DOHH2 (cell line): Measurements from ENCODE around the gene ERVV-1.

Experiments used
- EZH2phosphoT487 ChIP-seq: fragments of 200-600 bp; sonication (generic); IDR thresholded peaks from 2 replicates; pipeline ENCODE4 v1.6.1; 2017; ENCODE audit warnings: borderline replicate concordance, mild to moderate bottlenecking, antibody characterized with exemption, low read length, moderate library complexity, mixed read lengths
- TF ChIP-seq, protein P1 (sequence below): fragments of 200-600 bp; sonication (generic); IDR thresholded peaks from one replicate; pipeline ENCODE4 v1.5.1; 2014; ENCODE audit warnings: antibody characterized with exemption, mild to moderate bottlenecking, low read depth, low read length; ENCODE audit not compliant: poor library complexity, severe bottlenecking

DNA sequence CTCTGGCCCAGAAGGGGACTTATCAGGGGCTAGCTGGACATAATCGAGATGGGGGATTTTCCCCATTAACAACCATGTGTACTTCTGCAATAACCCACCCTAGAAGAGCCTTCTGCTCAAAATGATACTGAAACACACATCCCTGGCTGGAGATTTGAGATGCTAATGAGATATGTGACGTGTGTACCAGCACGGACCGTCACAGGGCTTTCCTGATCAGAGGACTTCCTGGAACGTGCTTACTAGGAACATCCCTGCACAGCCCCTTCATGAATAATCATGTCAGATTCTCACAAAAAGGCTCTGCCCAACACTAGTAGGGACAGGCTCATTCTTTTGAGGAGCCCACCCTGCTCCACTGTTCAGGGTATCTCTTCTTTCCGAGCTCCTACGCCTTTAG is 6.5 kb upstream of the ERVV-1 start:
- TF ChIP-seq, protein P1, sequence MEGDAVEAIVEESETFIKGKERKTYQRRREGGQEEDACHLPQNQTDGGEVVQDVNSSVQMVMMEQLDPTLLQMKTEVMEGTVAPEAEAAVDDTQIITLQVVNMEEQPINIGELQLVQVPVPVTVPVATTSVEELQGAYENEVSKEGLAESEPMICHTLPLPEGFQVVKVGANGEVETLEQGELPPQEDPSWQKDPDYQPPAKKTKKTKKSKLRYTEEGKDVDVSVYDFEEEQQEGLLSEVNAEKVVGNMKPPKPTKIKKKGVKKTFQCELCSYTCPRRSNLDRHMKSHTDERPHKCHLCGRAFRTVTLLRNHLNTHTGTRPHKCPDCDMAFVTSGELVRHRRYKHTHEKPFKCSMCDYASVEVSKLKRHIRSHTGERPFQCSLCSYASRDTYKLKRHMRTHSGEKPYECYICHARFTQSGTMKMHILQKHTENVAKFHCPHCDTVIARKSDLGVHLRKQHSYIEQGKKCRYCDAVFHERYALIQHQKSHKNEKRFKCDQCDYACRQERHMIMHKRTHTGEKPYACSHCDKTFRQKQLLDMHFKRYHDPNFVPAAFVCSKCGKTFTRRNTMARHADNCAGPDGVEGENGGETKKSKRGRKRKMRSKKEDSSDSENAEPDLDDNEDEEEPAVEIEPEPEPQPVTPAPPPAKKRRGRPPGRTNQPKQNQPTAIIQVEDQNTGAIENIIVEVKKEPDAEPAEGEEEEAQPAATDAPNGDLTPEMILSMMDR: no peak
- TF ChIP-seq EZH2phosphoT487: no peak
